DMS79 (cell line): ENCODE measurements around the gene RAI14.

Experiments used
- DNase-seq: peaks from one replicate; lab custom pipeline; 2025; lab: John Stamatoyannopoulos, UW

RAI14 gene

DNA sequence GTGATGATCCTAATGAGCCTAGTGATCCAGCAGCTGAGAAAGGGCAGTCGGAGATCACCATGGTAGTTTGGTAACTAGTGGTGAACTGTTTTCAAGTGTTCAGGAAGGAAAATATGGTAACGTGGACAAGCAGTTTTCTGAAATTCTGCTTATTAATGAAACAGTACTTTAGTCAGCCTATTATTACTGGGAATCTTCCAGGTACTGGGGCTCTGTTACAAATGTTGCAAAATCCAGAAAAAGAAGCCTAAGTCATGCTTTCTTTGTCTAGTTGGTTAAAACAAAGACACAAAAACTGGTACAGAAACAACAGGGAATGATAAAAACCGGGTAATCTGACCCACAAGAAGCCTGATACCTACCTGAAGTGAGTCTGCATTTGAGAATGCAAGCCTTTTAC lies 201.0 kb downstream of the RAI14 start:
- DNase-seq: no peak

DNA sequence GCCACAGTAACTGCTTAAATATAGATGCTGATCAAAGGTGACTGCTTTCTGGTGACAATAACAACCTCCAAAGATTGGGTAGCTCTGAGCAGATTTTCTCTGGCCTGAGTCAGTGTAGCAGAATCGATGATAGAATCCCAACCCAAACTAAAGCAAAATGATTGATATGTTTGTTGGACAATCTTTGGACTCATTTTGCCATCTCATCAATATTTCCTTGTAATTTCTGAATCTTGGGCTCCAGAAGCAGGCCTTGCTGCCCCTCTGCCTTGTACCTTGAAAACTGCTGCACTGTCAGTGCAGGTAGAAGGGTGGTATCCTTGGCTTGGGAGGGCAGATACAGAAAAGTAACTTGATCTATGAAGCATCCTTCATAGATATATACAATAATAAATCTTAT lies 201.8 kb downstream of the RAI14 start:
- DNase-seq: no peak

DNA sequence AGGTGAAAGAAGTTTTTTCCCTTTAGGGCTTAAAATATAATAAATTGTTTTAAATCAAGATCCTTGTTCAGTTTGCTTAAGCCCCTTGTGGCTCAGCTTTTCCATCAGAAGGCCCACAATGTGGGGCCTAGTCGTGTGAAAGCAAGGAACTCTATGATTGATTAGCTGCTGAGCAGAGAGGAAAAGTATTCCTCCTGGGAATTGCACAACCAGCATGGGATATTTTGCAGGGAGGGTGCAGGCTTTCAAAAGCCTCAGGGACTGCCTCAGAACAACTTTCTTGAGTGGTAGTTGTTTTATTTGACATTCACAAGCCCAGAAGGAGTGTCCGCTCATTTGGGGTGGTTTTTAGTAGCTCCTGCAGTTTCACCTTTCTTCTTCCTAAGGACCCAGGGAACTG lies 202.7 kb downstream of the RAI14 start:
- DNase-seq: no peak

DNA sequence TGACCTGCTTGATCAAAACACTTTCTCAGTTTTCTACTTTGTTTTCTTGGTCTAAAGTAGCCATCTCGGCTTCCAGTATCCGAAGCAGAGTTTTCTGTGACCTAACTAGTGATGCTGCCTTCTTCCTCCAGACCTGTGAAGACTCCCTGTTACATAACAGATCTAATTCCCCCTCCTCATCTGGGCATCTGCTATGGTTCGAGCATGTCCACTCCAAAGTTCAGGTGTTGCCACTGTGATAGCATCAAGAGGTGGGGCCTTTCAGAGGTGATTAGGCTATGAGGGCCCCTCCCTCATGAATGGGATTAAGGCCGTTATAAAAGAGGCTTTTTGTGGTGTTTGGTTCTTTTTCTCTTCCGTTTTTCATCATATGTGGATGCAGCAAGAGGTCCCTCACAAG lies 203.1 kb downstream of the RAI14 start:
- no peak for DNase-seq

DNA sequence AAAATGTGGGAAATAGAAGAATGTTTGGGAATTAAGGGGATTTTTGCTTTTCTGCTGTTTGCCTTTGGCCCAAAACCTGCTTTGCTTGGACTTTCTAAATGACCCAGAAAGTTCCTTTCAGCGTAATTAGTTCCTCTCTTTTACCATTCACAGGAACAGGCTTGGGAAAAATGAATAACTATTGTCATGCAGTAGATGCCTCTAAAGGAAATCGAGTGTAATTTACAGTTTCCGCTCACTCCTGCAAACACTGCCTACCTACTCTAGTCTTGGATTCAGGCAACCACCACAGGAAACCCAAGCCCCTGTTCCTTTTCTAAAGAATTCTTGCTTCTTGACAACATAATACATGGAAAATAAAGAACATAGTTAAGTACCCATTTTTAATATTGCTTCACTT lies 207.8 kb downstream of the RAI14 start:
- DNase-seq: no peak

DNA sequence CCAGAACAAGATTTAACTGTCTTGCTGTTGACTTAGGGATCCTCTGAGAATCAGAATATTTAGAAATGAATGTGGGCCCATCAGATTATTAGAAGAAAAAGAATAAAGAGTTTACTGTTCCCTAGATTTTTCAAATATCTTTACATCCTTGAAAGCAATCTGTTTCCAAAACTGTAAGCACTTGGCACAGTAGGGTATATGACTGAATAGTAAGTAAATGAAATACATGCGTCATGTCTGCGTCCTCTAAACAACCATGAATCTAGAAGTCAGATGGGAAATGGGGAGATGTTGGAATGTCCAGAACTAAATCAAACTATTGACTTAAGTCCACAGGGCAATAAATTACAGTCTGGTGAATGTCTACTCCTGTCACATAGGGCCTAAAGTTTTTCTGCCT lies 209.0 kb downstream of the RAI14 start:
- no peak for DNase-seq

DNA sequence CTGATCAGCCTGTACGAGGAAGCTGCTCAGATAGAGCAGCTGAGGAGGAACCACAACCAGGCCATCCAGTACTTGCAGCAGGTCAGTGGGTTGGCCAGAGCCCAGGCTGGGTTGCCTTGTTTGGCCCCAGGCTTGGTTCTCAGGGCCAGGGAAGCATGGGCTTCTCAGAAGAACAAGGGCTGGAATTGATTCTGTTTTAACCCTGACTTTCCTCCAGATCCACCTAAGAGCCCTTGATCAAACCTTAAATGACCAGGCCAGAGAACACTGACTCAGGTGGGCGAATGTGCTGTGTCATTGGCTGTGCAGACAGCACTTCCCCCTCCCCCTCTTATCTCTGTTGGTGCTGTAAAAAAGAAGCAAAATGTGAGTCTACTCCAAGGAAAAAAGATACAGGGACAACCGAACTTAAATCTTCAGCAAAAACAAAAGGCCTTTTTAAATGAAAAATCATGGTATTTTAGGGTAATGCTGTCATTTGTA lies 210.9 kb downstream of the RAI14 start:
- no peak for DNase-seq

DNA sequence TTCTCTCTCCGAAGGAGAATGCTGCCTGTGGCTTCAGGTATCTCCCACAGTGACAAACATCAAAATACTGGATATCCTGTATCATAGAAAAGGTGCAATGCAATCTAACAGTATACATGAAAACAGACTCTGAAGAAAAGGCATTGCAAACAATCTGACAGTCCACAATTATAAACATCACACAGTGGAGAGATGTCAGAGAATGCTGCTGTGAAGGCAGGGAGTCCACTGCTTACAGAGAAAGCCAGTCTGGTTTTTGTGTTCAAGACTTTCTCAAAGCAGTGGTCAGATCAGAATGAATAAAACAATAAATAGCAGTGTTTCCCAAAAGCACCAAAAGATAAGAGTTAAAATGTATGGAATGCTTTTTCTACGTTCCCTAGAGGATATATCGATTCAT lies 211.5 kb downstream of the RAI14 start:
- DNase-seq: no peak

DNA sequence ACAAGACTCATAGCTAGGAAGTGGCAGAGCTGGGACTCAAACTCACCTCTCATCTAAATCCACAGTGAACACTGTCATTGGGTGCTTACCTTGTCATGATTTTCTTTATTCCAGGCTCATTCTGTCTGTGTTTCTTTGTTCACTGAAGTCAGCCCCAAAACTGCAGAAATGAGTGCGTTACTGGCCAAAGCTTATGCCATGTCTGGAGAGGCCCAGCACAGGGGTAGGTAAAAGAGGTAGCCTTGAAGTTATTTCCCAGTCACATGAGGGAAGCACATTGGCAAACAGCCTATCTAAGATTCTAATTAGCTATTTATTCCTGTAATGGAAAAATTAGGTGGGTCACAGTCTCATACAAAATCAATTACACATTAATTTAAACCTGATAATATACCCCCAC lies 212.7 kb downstream of the RAI14 start:
- DNase-seq: no peak

DNA sequence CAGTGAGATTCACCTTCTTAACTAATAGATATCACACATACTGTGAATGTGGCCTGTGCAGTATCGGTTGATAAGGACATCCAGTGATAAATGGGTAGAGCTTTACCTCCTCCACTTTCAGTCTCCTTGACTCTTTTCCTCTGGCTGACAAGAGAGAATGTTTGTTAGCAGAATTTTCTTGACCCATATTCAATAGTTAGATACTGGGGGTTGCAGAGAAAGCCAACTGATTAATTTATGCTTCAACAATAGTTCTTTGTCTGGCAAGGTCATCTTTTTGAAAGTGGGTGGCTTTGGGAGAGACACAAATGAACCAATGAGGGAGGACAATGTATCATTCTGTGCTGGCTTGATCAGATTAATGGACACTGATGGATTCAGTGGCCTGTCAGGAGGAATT lies 213.1 kb downstream of the RAI14 start:
- DNase-seq: no peak

DNA sequence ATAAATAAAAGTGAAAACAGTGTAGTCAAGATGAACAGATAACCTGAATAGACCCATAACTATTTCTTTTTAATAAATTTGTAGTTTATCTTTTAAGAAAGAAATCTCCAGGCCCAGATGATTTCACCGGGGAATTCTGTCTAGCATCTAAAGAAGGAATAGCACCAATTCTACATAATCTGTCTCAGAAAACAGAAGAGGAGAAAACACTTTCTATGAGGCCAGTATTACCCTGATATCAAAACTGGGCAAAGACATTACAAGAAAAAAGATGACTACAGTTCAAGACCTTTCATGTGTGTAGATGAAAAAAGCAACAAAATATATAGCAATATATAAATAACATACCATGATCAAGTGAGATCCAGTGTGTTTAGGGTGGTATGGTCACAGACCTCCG lies 214.3 kb downstream of the RAI14 start:
- no peak for DNase-seq

DNA sequence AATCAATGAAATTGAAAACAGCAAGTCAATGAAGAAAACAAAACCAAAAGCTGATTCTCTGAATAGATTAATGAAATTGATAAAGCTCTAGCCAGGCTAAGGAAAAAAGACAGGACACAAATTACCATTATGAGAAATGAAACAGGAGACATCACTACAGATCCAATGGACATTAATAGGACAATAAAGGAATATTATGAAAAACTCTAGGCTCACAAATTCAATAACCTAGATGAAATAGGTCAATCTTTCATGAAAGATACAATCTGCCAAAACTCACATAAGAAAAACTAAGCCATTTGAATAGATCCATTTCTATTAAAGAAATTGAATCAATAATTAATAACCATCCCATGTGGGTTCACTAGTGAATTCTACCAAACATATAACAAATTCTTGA lies 220.1 kb downstream of the RAI14 start:
- DNase-seq: no peak

DNA sequence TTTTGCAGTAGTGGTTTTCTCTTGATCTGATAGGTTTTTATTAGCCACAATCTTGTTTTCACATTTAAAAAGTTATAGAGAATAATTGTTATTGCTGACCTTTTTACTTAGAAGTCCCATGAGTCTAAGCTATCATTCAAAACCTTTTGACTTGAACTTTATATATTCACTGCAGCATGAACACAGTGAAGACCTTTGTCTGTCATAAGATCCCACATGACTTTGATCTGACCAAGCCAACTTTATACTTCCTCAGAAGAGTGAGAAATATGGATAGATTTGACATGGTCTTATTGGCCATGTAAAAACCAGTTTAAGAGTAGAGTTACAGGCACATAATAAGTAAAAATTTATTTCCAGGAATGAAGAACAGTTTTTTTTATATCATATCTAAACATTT lies 225.1 kb downstream of the RAI14 start:
- DNase-seq: no peak
